K562 (cell line): Measurements from ENCODE around the gene KIAA0319L. TPM values are rescaled to one million over a fixed set of nuclear protein-coding genes. Genes with fewer than 3 reads are reported as not detected.

Source experiments
- HDAC6 ChIP-seq: IDR thresholded peaks from 2 replicates; pipeline ENCODE4 v1.6.1; 2012; ENCODE audit warnings: low read depth, mild to moderate bottlenecking, control low read depth, inconsistent platforms, low read length, moderate library complexity
- MAZ ChIP-seq, 2 experiments: fragments of 450-650 bp in 1 of 2; sonication (generic) in 1 of 2; formaldehyde crosslinking; IDR thresholded peaks in 1 of 2; conservative IDR thresholded peaks in 1 of 2; 2 replicates each; pipeline versions ENCODE4 v1.4.0 to v1.5.0; 2020; ENCODE audit warnings: mild to moderate bottlenecking in 1 of 2, missing genetic modification reagents in 1 of 2
- SPI1 ChIP-seq: IDR thresholded peaks from 2 replicates; pipeline ENCODE4 v1.6.1; 2011; ENCODE audit warnings: low read depth, low read length, control low read depth, borderline replicate concordance
- polyA plus RNA-seq, 8 experiments: library from polyadenylated mRNA; depleted of rRNA in 4 of 8; stranded (reverse) in 5 of 8; unstranded in 3 of 8; fragments of >200 nt; fragmentation: Nextera tagmentation in 2 of 8; fragmentation: Illumina TruSeq in 1 of 8; extraction: Ambion mirVana in 2 of 8; extraction: Trizol in 1 of 8; gene quantifications; 2 replicates each; pipeline versions ENCODE4 v1.2.1 to v1.2.3, GENCODE V29; 2011 to 2014; ENCODE audit warnings: inconsistent platforms in 1 of 8, missing spikeins in 1 of 8
- total RNA-seq, 7 experiments: library from RNA; depleted of rRNA in 6 of 7; stranded (reverse); fragments of >200 nt in 6 of 7; fragmentation: Illumina TruSeq in 2 of 7; extraction: Trizol in 2 of 7; gene quantifications; 2 replicates each; pipeline versions ENCODE4 v1.2.1 to v1.2.3, GENCODE V29; 2011 to 2021; ENCODE audit warnings: low replicate concordance in 1 of 7
- TF ChIP-seq, protein P1 (sequence below), 2 experiments: IDR thresholded peaks in 1 of 2; conservative IDR thresholded peaks in 1 of 2; 2 replicates each; pipeline ENCODE4 v1.6.1; 2016; ENCODE audit warnings: low read depth in 2 of 2, mild to moderate bottlenecking in 1 of 2, missing compliant biosample characterization in 1 of 2, missing genetic modification characterization in 1 of 2, moderate library complexity in 1 of 2

The KIAA0319L gene
- total and polyA plus RNA-seq, 9 of the 15 experiments (the other 6 are each of a cell fraction or from before 2014, with no cell fraction given), result 2.4 to 51.7 (median 27.4) TPM

DNA sequence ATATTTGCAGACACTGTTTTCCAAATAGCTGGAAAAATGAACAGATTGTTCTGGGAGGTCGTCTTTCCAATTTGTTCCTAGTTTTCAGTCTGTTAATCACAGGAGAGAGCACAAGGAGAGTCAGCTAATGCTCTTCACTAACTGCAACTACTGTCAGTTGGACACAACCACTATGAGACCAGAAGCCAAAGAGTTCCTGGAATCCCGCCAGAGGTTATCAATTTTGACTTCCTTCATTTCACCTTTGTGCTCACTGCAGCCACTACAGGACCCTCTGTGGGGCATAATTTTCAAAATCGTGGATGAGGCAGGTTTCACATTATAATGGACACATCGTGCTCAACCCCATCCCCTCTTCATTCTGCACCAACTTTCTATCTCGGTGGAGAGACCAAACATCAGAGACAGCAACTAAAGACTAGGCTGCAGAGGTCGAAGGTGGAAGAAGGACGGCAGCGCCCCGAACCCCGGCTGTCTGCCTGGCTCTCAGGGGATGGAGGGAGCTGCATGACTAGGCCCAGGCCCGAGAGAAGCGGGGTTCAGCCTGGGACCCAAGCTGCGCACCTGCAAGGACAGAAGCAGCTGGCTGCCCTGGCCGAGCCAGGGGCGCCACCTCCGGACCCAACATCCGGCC is 602 bp downstream of the KIAA0319L start (continued):
- TF ChIP-seq, protein P1, sequence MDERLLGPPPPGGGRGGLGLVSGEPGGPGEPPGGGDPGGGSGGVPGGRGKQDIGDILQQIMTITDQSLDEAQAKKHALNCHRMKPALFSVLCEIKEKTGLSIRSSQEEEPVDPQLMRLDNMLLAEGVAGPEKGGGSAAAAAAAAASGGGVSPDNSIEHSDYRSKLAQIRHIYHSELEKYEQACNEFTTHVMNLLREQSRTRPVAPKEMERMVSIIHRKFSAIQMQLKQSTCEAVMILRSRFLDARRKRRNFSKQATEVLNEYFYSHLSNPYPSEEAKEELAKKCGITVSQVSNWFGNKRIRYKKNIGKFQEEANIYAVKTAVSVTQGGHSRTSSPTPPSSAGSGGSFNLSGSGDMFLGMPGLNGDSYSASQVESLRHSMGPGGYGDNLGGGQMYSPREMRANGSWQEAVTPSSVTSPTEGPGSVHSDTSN (CRISPR knock-in tag; IDR thresholded peaks at IDR 0.05; ENCODE audit: low read depth), result no peak
- TF ChIP-seq, protein P1 (tag; conservative IDR thresholded peaks at IDR 0.05; ENCODE audit: low read depth), result 0 out of 2 replicates have a peak, but pooled peaks have one; percentile 9
- no peak for TF ChIP-seq MAZ (CRISPR knock-in tag; conservative IDR thresholded peaks at IDR 0.05 in 1 of 2, IDR thresholded peaks at IDR 0.05 in 1 of 2)
- TF ChIP-seq SPI1, result 0 out of 2 replicates have a peak, but pooled peaks have one; percentile 41
- TF ChIP-seq HDAC6, result no peak
